ENCODE results near the gene HIF3A.

DNA sequence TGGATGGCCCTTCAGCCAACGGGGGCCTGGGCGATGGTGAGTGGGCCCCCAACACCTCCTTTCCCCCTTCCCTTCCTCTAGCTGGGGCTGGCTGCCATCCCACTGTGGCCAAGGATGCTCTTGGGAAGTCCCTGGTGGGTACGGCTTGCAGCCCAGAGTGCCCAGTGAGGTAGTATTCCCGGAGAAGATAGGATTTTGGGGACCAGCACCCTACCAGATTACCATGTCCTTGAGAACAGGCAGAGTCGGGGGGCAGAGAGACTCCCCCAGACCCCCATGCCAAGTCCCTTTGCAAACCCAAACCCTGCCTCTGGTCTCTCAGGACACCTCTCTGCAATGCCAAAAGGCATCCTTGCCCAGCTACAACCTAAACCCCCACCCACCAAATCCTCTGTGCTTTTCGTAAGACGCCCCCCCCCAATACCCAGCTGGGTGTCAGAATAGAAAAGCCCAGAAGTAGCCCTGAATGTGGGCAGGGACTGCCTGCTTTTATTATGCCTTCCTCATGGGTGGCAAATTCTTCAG, 1.7 kb downstream of the HIF3A start:
- TF ChIP-seq, protein P1, sequence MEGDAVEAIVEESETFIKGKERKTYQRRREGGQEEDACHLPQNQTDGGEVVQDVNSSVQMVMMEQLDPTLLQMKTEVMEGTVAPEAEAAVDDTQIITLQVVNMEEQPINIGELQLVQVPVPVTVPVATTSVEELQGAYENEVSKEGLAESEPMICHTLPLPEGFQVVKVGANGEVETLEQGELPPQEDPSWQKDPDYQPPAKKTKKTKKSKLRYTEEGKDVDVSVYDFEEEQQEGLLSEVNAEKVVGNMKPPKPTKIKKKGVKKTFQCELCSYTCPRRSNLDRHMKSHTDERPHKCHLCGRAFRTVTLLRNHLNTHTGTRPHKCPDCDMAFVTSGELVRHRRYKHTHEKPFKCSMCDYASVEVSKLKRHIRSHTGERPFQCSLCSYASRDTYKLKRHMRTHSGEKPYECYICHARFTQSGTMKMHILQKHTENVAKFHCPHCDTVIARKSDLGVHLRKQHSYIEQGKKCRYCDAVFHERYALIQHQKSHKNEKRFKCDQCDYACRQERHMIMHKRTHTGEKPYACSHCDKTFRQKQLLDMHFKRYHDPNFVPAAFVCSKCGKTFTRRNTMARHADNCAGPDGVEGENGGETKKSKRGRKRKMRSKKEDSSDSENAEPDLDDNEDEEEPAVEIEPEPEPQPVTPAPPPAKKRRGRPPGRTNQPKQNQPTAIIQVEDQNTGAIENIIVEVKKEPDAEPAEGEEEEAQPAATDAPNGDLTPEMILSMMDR (IDR thresholded peaks at IDR 0.05; ENCODE audit: poor library complexity), result no peak
- TF ChIP-seq EZH2 (IDR thresholded peaks at IDR 0.05; ENCODE audit: borderline replicate concordance) (no peak), EZH2phosphoT487 (IDR thresholded peaks at IDR 0.05; ENCODE audit: low read depth, severe bottlenecking, unreplicated experiment) (no peak)

Data from hepatocyte (in vitro differentiated cells).